Measurements from ENCODE around the gene CTNNBIP1.

- no peak for TF ChIP-seq EP300 (IDR thresholded peaks at IDR 0.05; ENCODE audit: borderline replicate concordance)
- TF ChIP-seq, protein P1, sequence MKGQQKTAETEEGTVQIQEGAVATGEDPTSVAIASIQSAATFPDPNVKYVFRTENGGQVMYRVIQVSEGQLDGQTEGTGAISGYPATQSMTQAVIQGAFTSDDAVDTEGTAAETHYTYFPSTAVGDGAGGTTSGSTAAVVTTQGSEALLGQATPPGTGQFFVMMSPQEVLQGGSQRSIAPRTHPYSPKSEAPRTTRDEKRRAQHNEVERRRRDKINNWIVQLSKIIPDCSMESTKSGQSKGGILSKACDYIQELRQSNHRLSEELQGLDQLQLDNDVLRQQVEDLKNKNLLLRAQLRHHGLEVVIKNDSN (IDR thresholded peaks at IDR 0.05) = no peak
- TF ChIP-seq FOXM1 (IDR thresholded peaks at IDR 0.05; ENCODE audit: borderline replicate concordance, low read depth) = no peak
- TF ChIP-seq TAF1 (IDR thresholded peaks at IDR 0.05; ENCODE audit: low read depth) = no peak
- no peak for TF ChIP-seq YY1 (IDR thresholded peaks at IDR 0.05; ENCODE audit: low read depth)
- no peak for TF ChIP-seq RAD21 (IDR thresholded peaks at IDR 0.05; ENCODE audit: low read depth)
- no peak for TF ChIP-seq CREB1 (IDR thresholded peaks at IDR 0.05; ENCODE audit: low read depth)
- TF ChIP-seq, protein P2, sequence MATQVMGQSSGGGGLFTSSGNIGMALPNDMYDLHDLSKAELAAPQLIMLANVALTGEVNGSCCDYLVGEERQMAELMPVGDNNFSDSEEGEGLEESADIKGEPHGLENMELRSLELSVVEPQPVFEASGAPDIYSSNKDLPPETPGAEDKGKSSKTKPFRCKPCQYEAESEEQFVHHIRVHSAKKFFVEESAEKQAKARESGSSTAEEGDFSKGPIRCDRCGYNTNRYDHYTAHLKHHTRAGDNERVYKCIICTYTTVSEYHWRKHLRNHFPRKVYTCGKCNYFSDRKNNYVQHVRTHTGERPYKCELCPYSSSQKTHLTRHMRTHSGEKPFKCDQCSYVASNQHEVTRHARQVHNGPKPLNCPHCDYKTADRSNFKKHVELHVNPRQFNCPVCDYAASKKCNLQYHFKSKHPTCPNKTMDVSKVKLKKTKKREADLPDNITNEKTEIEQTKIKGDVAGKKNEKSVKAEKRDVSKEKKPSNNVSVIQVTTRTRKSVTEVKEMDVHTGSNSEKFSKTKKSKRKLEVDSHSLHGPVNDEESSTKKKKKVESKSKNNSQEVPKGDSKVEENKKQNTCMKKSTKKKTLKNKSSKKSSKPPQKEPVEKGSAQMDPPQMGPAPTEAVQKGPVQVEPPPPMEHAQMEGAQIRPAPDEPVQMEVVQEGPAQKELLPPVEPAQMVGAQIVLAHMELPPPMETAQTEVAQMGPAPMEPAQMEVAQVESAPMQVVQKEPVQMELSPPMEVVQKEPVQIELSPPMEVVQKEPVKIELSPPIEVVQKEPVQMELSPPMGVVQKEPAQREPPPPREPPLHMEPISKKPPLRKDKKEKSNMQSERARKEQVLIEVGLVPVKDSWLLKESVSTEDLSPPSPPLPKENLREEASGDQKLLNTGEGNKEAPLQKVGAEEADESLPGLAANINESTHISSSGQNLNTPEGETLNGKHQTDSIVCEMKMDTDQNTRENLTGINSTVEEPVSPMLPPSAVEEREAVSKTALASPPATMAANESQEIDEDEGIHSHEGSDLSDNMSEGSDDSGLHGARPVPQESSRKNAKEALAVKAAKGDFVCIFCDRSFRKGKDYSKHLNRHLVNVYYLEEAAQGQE (IDR thresholded peaks at IDR 0.05; ENCODE audit: low read depth) = no peak
- TF ChIP-seq TCF12 (IDR thresholded peaks at IDR 0.05; ENCODE audit: low read depth) = no peak
- no peak for TF ChIP-seq MAX (IDR thresholded peaks at IDR 0.05)
Observed at GRCh38 chr1:9836632-9836960, 73.5 kb downstream of the CTNNBIP1 start.
